B cell (primary cell): ENCODE results near the gene PTPRO. TPM values are rescaled to one million over a fixed set of nuclear protein-coding genes. Genes with fewer than 3 reads are reported as not detected.
A peak's percentile ranks its signal among the peaks of the same experiment; 100 is the strongest.

Source experiments
- ATAC-seq: fragments of 200-7000 bp; cut with Tn5 transposase; one replicate; pipeline ENCODE4 v1.10.0; 2021; ENCODE audit warnings: low read depth, mild to moderate bottlenecking, moderate number of reproducible peaks, moderate library complexity
- CTCF ChIA-PET: fragments of 350-600 bp; sonication (Branson Sonifier 250); formaldehyde crosslinking; loops from one replicate; lab custom pipeline; 2021; ENCODE audit warnings: antibody characterized with exemption, inconsistent platforms; lab: Charles Lee
- POLR2A ChIA-PET: fragments of 350-600 bp; sonication (Branson Sonifier 250); formaldehyde crosslinking; loops from one replicate; lab custom pipeline; 2021; ENCODE audit warnings: antibody characterized with exemption; lab: Charles Lee
- DNase-seq: peaks from one replicate; pipeline ENCODE4 v3.0.0; 2013
- H2AFZ ChIP-seq: 2 replicates; pipeline ENCODE4 v1.6.1; 2012; ENCODE audit warnings: mild to moderate bottlenecking, low read depth, low read length; ENCODE audit not compliant: insufficient read depth, poor library complexity, severe bottlenecking
- H3K27ac ChIP-seq, 2 donors: 1 replicate in 1 of 2; 2 replicates in 1 of 2; pipeline ENCODE4 v1.5.1; 2012 to 2013; ENCODE audit warnings: low read length in 2 of 2, mild to moderate bottlenecking in 2 of 2, moderate library complexity in 1 of 2
- H3K27me3 ChIP-seq, 4 experiments: fragments of 200-600 bp in 1 of 4; sonication (generic) in 1 of 4; replicated peaks in 1 of 4; 1 replicate in 2 of 4; 2 replicates in 2 of 4; pipeline versions ENCODE4 v1.6.1 to v1.7.0; 2013 to 2016; ENCODE audit warnings: low read length in 3 of 4, mild to moderate bottlenecking in 2 of 4, mixed read lengths in 1 of 4, moderate library complexity in 1 of 4; ENCODE audit not compliant: insufficient read depth in 4 of 4, control insufficient read depth in 3 of 4; ENCODE audit errors: control extremely low read depth in 1 of 4
- H3K36me3 ChIP-seq, 2 experiments: replicated peaks in 1 of 2; 1 replicate in 1 of 2; 2 replicates in 1 of 2; pipeline versions ENCODE4 v1.6.1 to v1.7.1; 2013; ENCODE audit warnings: low read length in 1 of 2; ENCODE audit not compliant: insufficient read depth in 2 of 2, control insufficient read depth in 1 of 2; ENCODE audit errors: control extremely low read depth in 1 of 2, extremely low read depth in 1 of 2
- H3K4me1 ChIP-seq, 2 donors: fragments of 200-600 bp in 1 of 2; sonication (generic) in 1 of 2; 1 replicate in 1 of 2; 2 replicates in 1 of 2; pipeline versions ENCODE4 v1.5.1 to v1.6.1; 2013 to 2017; ENCODE audit warnings: low read length in 2 of 2; ENCODE audit not compliant: control insufficient read depth in 2 of 2, insufficient read depth in 2 of 2
- H3K4me2 ChIP-seq: replicated peaks from 2 replicates; pipeline ENCODE3; 2012; ENCODE audit warnings: mild to moderate bottlenecking, low read depth, low read length; ENCODE audit not compliant: poor library complexity, severe bottlenecking
- H3K4me3 ChIP-seq, 5 experiments: fragments of 200-600 bp in 1 of 5; sonication (generic) in 1 of 5; 1 replicate in 3 of 5; 2 replicates in 2 of 5; pipeline versions ENCODE4 v1.5.1 to v1.7.0; 2011 to 2016; ENCODE audit warnings: low read length in 4 of 5, mild to moderate bottlenecking in 4 of 5, low read depth in 2 of 5, control low read depth in 1 of 5, moderate library complexity in 1 of 5; ENCODE audit not compliant: insufficient read depth in 1 of 5; ENCODE audit errors: control extremely low read depth in 1 of 5, extremely low read depth in 1 of 5
- H3K79me2 ChIP-seq: fragments of 200-600 bp; sonication (generic); one replicate; pipeline ENCODE4 v1.6.0; 2016; ENCODE audit warnings: low read length; ENCODE audit not compliant: control insufficient read depth, insufficient read depth
- H3K9ac ChIP-seq: fragments of 200-600 bp; sonication (generic); 2 replicates; pipeline ENCODE4 v1.6.1; 2017; ENCODE audit warnings: mild to moderate bottlenecking, low read length, moderate library complexity
- H3K9me3 ChIP-seq, 3 donors: one replicate each; pipeline versions ENCODE4 v1.6.1 to v1.7.1; 2013; ENCODE audit warnings: low read length in 2 of 3; ENCODE audit not compliant: control insufficient read depth in 2 of 3, insufficient read depth in 1 of 3; ENCODE audit errors: control extremely low read depth in 1 of 3
- H4K20me1 ChIP-seq: 2 replicates; pipeline ENCODE4 v1.6.0; 2012; ENCODE audit warnings: mild to moderate bottlenecking, low read length; ENCODE audit not compliant: insufficient read depth, control insufficient read depth, poor library complexity, severe bottlenecking
- H3K27ac Mint-ChIP-seq: one replicate; pipeline ENCODE4 v1.8.0; 2021; ENCODE audit warnings: mixed read lengths
- H3K27me3 Mint-ChIP-seq: one replicate; pipeline ENCODE4 v1.8.0; 2021; ENCODE audit warnings: mixed read lengths
- H3K4me1 Mint-ChIP-seq: one replicate; pipeline ENCODE4 v1.8.0; 2021; ENCODE audit warnings: mixed read lengths
- H3K4me3 Mint-ChIP-seq: one replicate; pipeline ENCODE4 v1.8.0; 2021; ENCODE audit warnings: mixed read lengths
- H3K9me3 Mint-ChIP-seq: one replicate; pipeline ENCODE4 v1.8.0; 2022; ENCODE audit warnings: mixed read lengths; ENCODE audit not compliant: insufficient read depth
- CTCF ChIP-seq: fragments of 200-600 bp; IDR thresholded peaks from one replicate; pipeline ENCODE4 v1.8.0; 2022; ENCODE audit warnings: antibody characterized with exemption, mild to moderate bottlenecking
- EZH2 ChIP-seq: IDR thresholded peaks from 2 replicates; pipeline ENCODE4 v1.6.1; 2012; ENCODE audit warnings: borderline replicate concordance, low read depth, mild to moderate bottlenecking, moderate library complexity, low read length; ENCODE audit not compliant: insufficient read depth, poor library complexity, severe bottlenecking
- WGBS: methylation state at CpG from one replicate; pipeline ENCODE4 v1.1.5; 2013; ENCODE audit warnings: missing lambda C conversion rate; ENCODE audit not compliant: insufficient coverage; 5-methylcytosine and 5-hydroxymethylcytosine counted together
- intact Hi-C: fragments of 100-400 bp; cut with micrococcal nuclease; formaldehyde crosslinking; loops from one replicate; pipeline ENCODE4 v1.10.0; 2022
- polyA plus RNA-seq: library from polyadenylated mRNA; depleted of rRNA; stranded (reverse); fragments of >200 nt; gene quantifications from 2 replicates; pipeline ENCODE4 v1.2.3, GENCODE V29; 2012
- total RNA-seq, 2 donors: library from RNA; stranded (reverse); fragments of 120-200 nt in 1 of 2; gene quantifications; 1 replicate in 1 of 2; 2 replicates in 1 of 2; pipeline versions ENCODE4 v1.2.3 to v1.2.4, GENCODE V29; 2013 to 2022

The PTPRO gene
- total and polyA plus RNA-seq, 2 donors (not counting 1 experiment from before 2014, with no cell fraction given): 23.1 to 23.6 TPM

- POLR2A ChIA-PET: interaction anchor here (0.6 to 0.7 kb wide), 2 partner anchors 40 to 886 kb away, joined by 3 to 5 read pairs; no protein-coding TSS in a partner anchor
- CTCF ChIA-PET: interaction anchor here (0.6 to 13.7 kb wide), 7 partner anchors 18 to 334 kb away, joined by 3 to 141 read pairs (median 7); no protein-coding TSS in a partner anchor
Observed at GRCh38 chr12:15550793-15551192, 228.5 kb downstream of the PTPRO start.

More at GRCh38 chr12:15550793-15551192, 228.5 kb downstream of the PTPRO start:
- H3K36me3 ChIP-seq: peaks cover 11 to 45% of the 10 kb centered on the region in 2 experiments
- Mint-ChIP-seq H3K27ac (peak overlapping the region; percentile 50), H3K9me3 (no peaks in the 10 kb centered on the region), H3K4me1 (peaks cover 45% of the 10 kb centered on the region), H3K27me3 (no peaks in the 10 kb centered on the region), H3K4me3 (peak overlapping the region; percentile 21)
- no peak overlapping the region for H3K4me3 ChIP-seq
- no peaks in the 10 kb centered on the region for H3K27me3 ChIP-seq
- ATAC-seq: no peak
- peaks cover 48% of the 10 kb centered on the region for H3K79me2 ChIP-seq
- WGBS: no CpG with 5 or more reads among the region's 4 CpGs
- H3K4me2 ChIP-seq: peak overlapping the region; percentile 21
- intact Hi-C loops: no loop called here
- peak overlapping the region in 1 of 2 donors; percentile 23 for H3K27ac ChIP-seq
- no peak overlapping the region for H3K9ac ChIP-seq
- no peak for TF ChIP-seq CTCF
- TF ChIP-seq EZH2: no peak
- peaks cover 0 to 2% (median 0%) of the 10 kb centered on the region in 3 donors for H3K9me3 ChIP-seq
- H2AFZ ChIP-seq: no peak overlapping the region
- no peaks in the 10 kb centered on the region for H4K20me1 ChIP-seq
- DNase-seq: no peak
- peaks cover 21 to 30% of the 10 kb centered on the region in 2 donors for H3K4me1 ChIP-seq
